NCI-H82 treated with DMSO at 0.1 percent for 48 hours (cell line): Measurements from ENCODE around the gene PLA2G2F.

ENCODE experiments used
- DNase-seq: peaks from one replicate; lab custom pipeline; 2025; ENCODE audit not compliant: unreplicated experiment; lab: John Stamatoyannopoulos, UW

Gene PLA2G2F

GRCh38 chr1:20188455-20188817, 49.3 kb downstream of the PLA2G2F start:
- no peak for DNase-seq

DNA sequence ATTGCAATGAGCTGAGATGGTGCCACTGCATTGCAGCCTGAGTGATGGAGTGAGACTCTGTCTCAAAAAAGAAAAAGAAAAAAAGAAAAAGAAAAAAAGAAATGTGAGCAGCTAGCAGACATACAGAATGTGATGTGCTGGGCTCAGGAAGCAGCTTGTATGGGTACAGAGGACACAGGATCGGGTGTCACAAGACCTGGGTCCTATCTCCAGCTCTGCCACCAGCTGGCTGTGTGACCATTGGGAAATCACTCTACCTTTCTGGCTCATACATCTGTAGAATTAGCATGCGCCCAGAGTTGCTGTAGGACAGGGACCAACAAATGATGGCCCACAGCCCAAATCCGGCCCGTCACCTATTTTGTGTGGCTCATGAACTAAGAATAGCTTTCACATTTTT, 50.5 kb downstream of the PLA2G2F start:
- no peak for DNase-seq

GRCh38 chr1:20190256-20191160, 51.4 kb downstream of the PLA2G2F start:
- no peak for DNase-seq

DNA sequence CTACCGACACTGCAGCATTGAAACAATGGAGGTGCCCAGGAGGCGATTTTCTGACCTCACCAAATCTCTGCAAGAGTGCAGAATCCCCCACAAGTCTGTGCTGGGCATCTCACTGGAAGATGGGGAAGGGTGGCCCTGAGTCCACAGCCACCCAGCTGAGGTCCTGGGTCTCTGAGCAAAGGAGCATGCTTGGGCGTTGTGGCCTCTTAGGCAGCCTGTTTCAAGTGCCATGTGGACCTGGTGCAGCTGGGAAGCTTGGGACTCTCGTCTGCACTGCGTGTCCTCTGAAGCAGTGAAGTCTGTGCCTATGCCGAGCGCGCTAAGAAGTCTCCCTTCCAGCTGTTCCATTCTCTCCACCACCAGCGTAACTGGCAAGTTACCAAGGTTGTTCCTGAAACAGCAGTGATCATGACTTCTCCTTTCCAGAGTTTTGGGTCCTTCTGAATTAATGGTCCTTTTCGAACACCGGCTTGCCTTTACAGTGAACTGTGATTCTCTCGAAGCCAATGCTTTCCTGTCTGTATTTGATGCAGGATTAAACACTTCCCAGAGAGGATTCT, 52.2 kb downstream of the PLA2G2F start:
- no peak for DNase-seq

DNA sequence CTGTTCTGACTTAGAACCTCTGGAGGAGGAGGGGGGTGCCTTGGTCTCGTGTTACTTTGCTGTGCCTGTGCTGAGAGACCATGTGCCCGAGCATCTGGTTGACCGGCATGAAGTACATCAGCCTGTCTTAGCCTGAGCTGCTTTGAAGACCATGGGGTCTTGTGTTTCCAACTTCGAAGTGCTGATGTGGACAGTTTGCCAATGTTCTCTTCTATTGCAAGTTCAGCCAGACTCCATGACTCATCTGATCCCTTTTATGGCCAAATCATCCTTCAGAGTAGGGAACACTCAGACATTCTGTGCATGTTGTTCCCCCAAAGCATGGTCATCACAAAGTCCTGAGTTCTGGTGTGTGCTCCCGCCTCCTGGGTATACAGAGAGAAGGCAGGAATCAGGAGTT, 53.2 kb downstream of the PLA2G2F start:
- DNase-seq: no peak

DNA sequence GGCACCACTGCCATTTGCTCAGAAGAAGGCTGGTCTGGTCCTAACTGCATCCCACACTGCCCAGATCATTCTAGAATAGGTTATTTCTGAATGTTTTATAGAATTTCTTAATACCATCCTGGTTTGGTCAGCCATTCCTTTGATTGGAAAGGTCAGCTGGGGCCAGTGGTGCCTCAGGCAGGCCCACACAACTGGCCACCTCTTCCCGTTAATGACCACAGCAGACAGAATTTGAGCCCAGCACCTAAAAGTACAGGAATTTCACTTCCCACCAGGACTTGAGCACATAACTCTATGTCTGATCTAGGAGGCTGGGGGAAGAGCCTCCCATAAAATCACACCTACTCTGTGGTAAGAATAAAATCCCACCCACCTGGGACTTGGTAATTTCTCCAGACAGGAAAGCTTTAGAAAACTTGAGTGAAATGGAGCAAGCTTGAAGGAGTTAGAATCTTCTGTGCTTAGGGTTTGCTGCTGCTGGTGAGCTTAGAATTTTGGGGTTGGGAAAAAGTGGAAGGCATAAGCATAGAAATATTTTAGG, 53.8 kb downstream of the PLA2G2F start:
- DNase-seq: no peak

DNA sequence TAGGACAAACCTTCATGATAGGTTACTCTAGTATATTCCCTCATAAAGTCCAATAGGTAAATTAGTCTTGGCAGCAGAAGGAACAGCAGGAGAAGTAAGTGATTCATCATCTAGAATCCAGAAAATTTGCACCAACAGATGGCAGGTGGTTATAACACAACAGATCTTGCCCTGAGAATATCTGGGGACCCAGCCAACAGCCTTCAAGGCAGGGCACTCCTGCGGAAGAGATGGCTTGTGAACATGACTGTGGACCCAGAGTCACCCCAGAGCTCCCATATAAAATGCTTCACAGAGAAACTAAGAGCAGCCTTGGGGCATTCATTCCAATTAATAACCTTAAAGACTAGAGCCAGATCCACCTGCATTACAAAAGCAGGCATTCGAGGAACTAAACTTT, 55.1 kb downstream of the PLA2G2F start:
- no peak for DNase-seq

DNA sequence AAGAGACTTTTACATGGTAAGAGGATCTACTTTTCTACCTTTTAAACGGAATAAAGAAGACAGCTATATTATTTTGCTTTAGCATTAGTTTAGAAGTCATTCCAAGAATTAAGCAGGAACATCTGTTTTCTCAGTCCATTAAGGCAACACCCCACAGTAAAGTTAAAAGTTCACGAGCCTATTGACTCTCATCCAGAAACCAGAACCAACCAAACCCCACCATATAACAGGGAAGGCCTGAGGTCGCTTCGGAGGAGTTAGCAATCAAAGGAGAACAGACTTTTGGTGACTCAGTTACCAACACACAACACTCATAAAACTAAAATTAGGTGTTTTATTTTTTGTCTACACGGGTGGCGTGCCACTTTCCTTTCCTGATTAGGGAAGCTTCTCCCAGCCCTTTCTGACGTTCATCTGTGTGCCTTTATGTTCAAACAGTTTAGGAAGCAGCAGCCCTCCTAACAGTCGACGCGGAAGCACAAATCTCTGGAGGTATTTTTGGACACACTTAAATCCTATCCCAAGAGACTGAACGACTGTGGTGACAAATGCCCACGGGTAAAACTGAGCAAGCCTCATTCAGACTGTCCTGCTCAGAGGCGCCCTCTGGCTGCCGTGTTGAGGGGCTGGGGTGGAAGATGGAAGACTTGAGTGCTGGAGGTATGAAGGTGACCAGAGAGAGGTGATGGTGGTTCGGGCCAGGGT, 55.8 kb downstream of the PLA2G2F start:
- DNase-seq: peak; percentile 67

DNA sequence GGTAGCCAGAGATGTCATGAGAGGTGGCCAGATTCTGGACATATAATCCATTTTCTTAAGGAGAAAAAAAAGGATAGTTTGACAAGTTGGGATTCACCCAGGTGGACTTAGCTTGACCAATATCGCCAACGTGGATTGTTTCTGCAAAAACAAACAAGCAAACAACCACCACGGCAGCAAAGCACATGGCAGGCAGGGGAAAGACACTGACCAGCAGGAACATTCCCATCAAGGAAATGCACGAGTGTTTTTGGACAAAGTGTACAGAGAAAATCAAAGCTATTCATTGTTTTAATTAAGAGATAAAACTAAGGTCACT, 56.3 kb downstream of the PLA2G2F start:
- DNase-seq: no peak

- no peak for DNase-seq
Observed at GRCh38 chr1:20197329-20197791, 58.2 kb downstream of the PLA2G2F start.

GRCh38 chr1:20198296-20198695, 59.2 kb downstream of the PLA2G2F start:
- DNase-seq: no peak

- DNase-seq: no peak
Observed at GRCh38 chr1:20198918-20199317, 59.8 kb downstream of the PLA2G2F start.

- no peak for DNase-seq
Observed at GRCh38 chr1:20199403-20199802, 60.3 kb downstream of the PLA2G2F start.

GRCh38 chr1:20199840-20200239, 60.7 kb downstream of the PLA2G2F start:
- no peak for DNase-seq
